Heart right ventricle (tissue), 16 donors: ENCODE results near the gene TIMM17A. TPM values are rescaled to one million over a fixed set of nuclear protein-coding genes. Genes with fewer than 3 reads are reported as not detected.
A peak's percentile ranks its signal among the peaks of the same experiment; 100 is the strongest.

Experiments used
- ATAC-seq, 8 donors: fragments of 200-7000 bp; cut with Tn5 transposase; one replicate each; pipeline ENCODE4 v1.9.1; 2020; ENCODE audit warnings: mild to moderate bottlenecking in 8 of 8, moderate library complexity in 8 of 8, moderate number of reproducible peaks in 1 of 8
- DNase-seq, 2 donors: peaks; one replicate each; pipeline ENCODE4 v3.0.0-alpha.2; 2020
- H3K27ac ChIP-seq, 10 donors: fragments of 200-600 bp; sonication (generic) in 2 of 10; one replicate each; pipeline versions ENCODE4 v1.5.0 to v1.8.0; 2020 to 2022; ENCODE audit warnings: mild to moderate bottlenecking in 3 of 10
- H3K27me3 ChIP-seq, 7 donors: fragments of 200-600 bp; one replicate each; pipeline ENCODE4 v1.8.0; 2021 to 2022; ENCODE audit warnings: mild to moderate bottlenecking in 2 of 7
- H3K36me3 ChIP-seq, 9 donors: fragments of 200-600 bp; sonication (generic) in 1 of 9; one replicate each; pipeline versions ENCODE4 v1.5.0 to v1.8.0; 2020 to 2022; ENCODE audit warnings: mild to moderate bottlenecking in 2 of 9
- H3K4me1 ChIP-seq, 9 donors: fragments of 200-600 bp; sonication (generic) in 1 of 9; one replicate each; pipeline versions ENCODE4 v1.5.0 to v1.8.0; 2020 to 2022; ENCODE audit warnings: mild to moderate bottlenecking in 4 of 9
- H3K4me3 ChIP-seq, 10 donors: fragments of 200-600 bp; sonication (generic) in 2 of 10; one replicate each; pipeline versions ENCODE4 v1.5.0 to v1.8.0; 2020 to 2022; ENCODE audit warnings: mild to moderate bottlenecking in 7 of 10, moderate library complexity in 2 of 10
- H3K9me3 ChIP-seq, 11 donors: fragments of 200-600 bp in 10 of 11; sonication (generic) in 2 of 11; one replicate each; pipeline versions ENCODE4 v1.5.0 to v1.8.0; 2013 to 2022; ENCODE audit warnings: mild to moderate bottlenecking in 2 of 11, control low read depth in 1 of 11, moderate library complexity in 1 of 11
- CTCF ChIP-seq, 9 donors: fragments of 200-600 bp; sonication (generic) in 2 of 9; IDR thresholded peaks; one replicate each; pipeline versions ENCODE4 v1.5.0 to v1.8.0; 2021 to 2022; ENCODE audit warnings: antibody characterized with exemption in 9 of 9, mild to moderate bottlenecking in 5 of 9, moderate library complexity in 1 of 9
- WGBS, 2 donors: extraction: QIAGEN DNeasy Blood & Tissue Kit; methylation state at CpG; one replicate each; pipeline ENCODE4 v1.1.7; 2013; ENCODE audit warnings: inconsistent platforms in 1 of 2; 5-methylcytosine and 5-hydroxymethylcytosine counted together
- intact Hi-C, 10 donors: fragments of 100-400 bp; cut with DNase I; formaldehyde crosslinking; loops; one replicate each; pipeline versions ENCODE4 v1.11.1 to v1.14.2; 2022
- polyA plus RNA-seq, 2 donors: library from polyadenylated mRNA; stranded (reverse); fragments of 200-250 nt; gene quantifications; one replicate each; pipeline ENCODE4 v1.2.3, GENCODE V29; 2013
- total RNA-seq, 10 donors: library from RNA; stranded (reverse); fragmentation: NEBNext Ultra II Directional in 3 of 10; extraction: Animal tissue kit (Norgen Biotek cat#: 25700) in 3 of 10; gene quantifications; one replicate each; pipeline versions ENCODE4 v1.2.1 to v1.2.4, GENCODE V29; 2021 to 2023
- donor health status: Arrhythmogenic right ventricular cardiomyopathy.
- donor health status: ischemic (EF 13 %, LVEDD 7.1; RV severe dilation, severe dysfunction).
- donor health status: healthy with polysubstance abuse.
- donor health status: DM: no; HTN: yes; CAD: no.
- donor health status: DM: no; HTN: no; CAD: no.
- donor health status: ischemic (EF 25% LVEDD 6.9; RV normal size, moderate dysfunction).
- donor health status: ischemic (EF 25% LVEDD 5.7; RV mildly dilated, moderate dysfunction).
- donor health status: healthy.
- donor health status: DM: yes; HTN: yes; CAD: no.
- donor health status: Ischemic cardiomyopathy.
- donor health status: ischemic (EF 35%, LVEDD 5.7; RV mildly dilated, moderate dysfunction).
- donor health status: nonischemic (EF 11% LVEDD 7.7; RV severe dilation, severe dysfunction).
- donor health status: DM: yes; HTN: yes; CAD: no.
- donor health status: PGD.
- donor health status: ischemic (EF 29% LVEDD 5.4; RV normal size, mild dysfunction).
- donor health status: nonischemic (EF 23%, LVEDD 6.1; RV moderate dilation, normal function).

TIMM17A gene
- total and polyA plus RNA-seq, 12 donors = 49.7 to 113 (median 88.9) TPM

GRCh38 chr1:202002507-202002906 lies 47.2 kb downstream of the TIMM17A start:
- Histone ChIP-seq H3K4me3 (no peak overlapping the region), H3K9me3 (no peaks in the 10 kb centered on the region), H3K4me1 (peaks cover 0 to 16% (median 0%) of the 10 kb centered on the region in 9 donors), H3K27me3 (no peaks in the 10 kb centered on the region), H3K36me3 (peaks cover 0 to 100% (median 46%) of the 10 kb centered on the region in 9 donors), H3K27ac (no peak overlapping the region)
- intact Hi-C loops = no loop called here
- WGBS, 2 donors = 87 to 90% methylated on average over 9 of the region's 9 CpGs
- DNase-seq (no peak), ATAC-seq (no peak)
- no peak for TF ChIP-seq CTCF (IDR thresholded peaks at IDR 0.05)

DNA sequence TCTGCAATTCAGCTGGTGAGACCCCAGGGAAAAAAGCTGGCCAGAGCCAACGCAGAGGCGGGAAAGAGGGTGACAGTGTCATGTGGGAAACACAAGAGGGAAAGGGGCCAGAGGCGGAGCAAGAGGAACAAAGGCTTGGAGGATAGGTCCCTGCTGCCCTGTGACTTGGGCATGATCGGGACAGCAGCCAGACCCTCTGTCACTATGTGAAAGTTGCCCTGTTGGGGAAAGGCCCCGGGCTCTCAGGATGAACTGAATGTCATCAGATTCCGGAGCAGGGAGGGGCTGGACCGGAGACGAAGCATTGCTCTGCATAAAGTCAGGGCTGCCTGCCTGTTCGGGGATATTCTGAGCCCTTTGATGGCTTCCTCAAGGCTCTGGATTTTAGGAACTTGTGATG lies 49.4 kb downstream of the TIMM17A start:
- peaks cover 0 to 92% (median 44%) of the 10 kb centered on the region in 9 donors for H3K36me3 ChIP-seq
- no peak overlapping the region for H3K27ac ChIP-seq
- peaks cover 0 to 14% (median 3%) of the 10 kb centered on the region in 9 donors for H3K4me1 ChIP-seq
- ATAC-seq = no peak
- WGBS, 2 donors = 60 to 86% methylated on average over 9 of the region's 9 CpGs
- H3K27me3 ChIP-seq = no peaks in the 10 kb centered on the region
- no peak for DNase-seq
- no peak overlapping the region for H3K4me3 ChIP-seq
- no peak for TF ChIP-seq CTCF (IDR thresholded peaks at IDR 0.05)
- no peaks in the 10 kb centered on the region for H3K9me3 ChIP-seq
- intact Hi-C loops = loop anchor here in 6 of 10 donors (5.0 kb wide), 3 partner anchors 113 to 133 kb away; no protein-coding TSS in a partner anchor

DNA sequence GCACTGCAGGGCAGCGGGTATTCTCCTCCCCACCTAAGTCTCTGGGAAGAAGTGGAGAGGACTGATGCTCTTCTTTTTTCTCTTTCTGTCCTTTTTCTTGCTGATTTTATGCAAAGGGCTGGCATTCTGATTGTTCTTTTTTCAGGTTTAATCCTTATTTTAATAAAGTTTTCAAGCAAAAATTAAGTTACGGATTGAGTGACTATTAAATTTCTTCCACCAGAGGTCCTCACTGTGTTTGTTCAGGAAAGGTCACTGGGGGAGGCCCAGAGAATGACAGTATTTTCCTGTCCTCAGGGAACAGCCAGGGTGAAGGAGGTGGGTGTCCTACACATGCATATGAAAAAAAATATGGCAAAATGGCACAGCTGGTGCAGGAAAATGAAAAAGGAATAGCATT lies 50.7 kb downstream of the TIMM17A start:
- ATAC-seq (no peak), DNase-seq (no peak)
- no peaks in the 10 kb centered on the region for H3K27me3 ChIP-seq
- 71 to 82% methylated on average over 2 of the region's 2 CpGs for WGBS, 2 donors
- intact Hi-C loops = loop anchor here in 6 of 10 donors (5.0 kb wide), 3 partner anchors 111 to 131 kb away; no protein-coding TSS in a partner anchor
- peaks cover 0 to 18% (median 5%) of the 10 kb centered on the region in 9 donors for H3K4me1 ChIP-seq
- TF ChIP-seq CTCF (IDR thresholded peaks at IDR 0.05) = peak in 8 of 9 donors; percentile 7 to 57 (median 40)
- H3K27ac ChIP-seq = no peak overlapping the region
- H3K36me3 ChIP-seq = peaks cover 0 to 80% (median 34%) of the 10 kb centered on the region in 9 donors
- H3K4me3 ChIP-seq = no peak overlapping the region
- H3K9me3 ChIP-seq = no peaks in the 10 kb centered on the region

GRCh38 chr1:202007304-202007703 lies 52.0 kb downstream of the TIMM17A start:
- DNase-seq (no peak), ATAC-seq (no peak)
- intact Hi-C loops = loop anchor here in 6 of 10 donors (5.0 kb wide), 3 partner anchors 110 to 130 kb away; no protein-coding TSS in a partner anchor
- H3K4me3 ChIP-seq = no peak overlapping the region
- no peaks in the 10 kb centered on the region for H3K27me3 ChIP-seq
- no peak for TF ChIP-seq CTCF (IDR thresholded peaks at IDR 0.05)
- H3K27ac ChIP-seq = no peak overlapping the region
- H3K36me3 ChIP-seq = peaks cover 0 to 66% (median 23%) of the 10 kb centered on the region in 9 donors
- peaks cover 0 to 18% (median 5%) of the 10 kb centered on the region in 9 donors for H3K4me1 ChIP-seq
- H3K9me3 ChIP-seq = no peaks in the 10 kb centered on the region
- WGBS, 2 donors = 53 to 59% methylated on average over 8 of the region's 8 CpGs
